Measurements from ENCODE around the gene MMP25.

- TF ChIP-seq CTCF (IDR thresholded peaks at IDR 0.05) (no peak), ZFX (IDR thresholded peaks at IDR 0.05; ENCODE audit: borderline replicate concordance) (no peak)
Observed at GRCh38 chr16:3058139-3059030, 12.0 kb downstream of the MMP25 start.

All from 22Rv1 (cell line).